RWPE2 (cell line): ENCODE data around the gene PNRC1.
"Not testable (repeated sequence)": the region's sequence is repeated elsewhere in the genome, so short reads cannot be mapped to it uniquely, and the experiment has no call there.

Experiments
- ATAC-seq: fragments of 200-7000 bp; cut with Tn5 transposase; 3 replicates; pipeline ENCODE4 v1.9.1; 2021; ENCODE audit warnings: low read depth
- DNase-seq: peaks from one replicate; pipeline ENCODE4 v3.0.0-alpha.2; 2020; ENCODE audit warnings: low spot score
- H3K27ac ChIP-seq: fragments of 450-650 bp; 2 replicates; pipeline ENCODE4 v1.5.1; 2017; ENCODE audit warnings: mild to moderate bottlenecking; ENCODE audit not compliant: poor library complexity, severe bottlenecking
- H3K27me3 ChIP-seq: fragments of 250-450 bp; sonication (Bioruptor Pico); 2 replicates; pipeline ENCODE4 v1.5.1; 2021; ENCODE audit warnings: mild to moderate bottlenecking, moderate library complexity; ENCODE audit not compliant: insufficient read depth, poor library complexity, severe bottlenecking
- H3K36me3 ChIP-seq: fragments of 250-450 bp; sonication (Bioruptor Pico); 2 replicates; pipeline ENCODE4 v1.5.1; 2020; ENCODE audit warnings: low read depth, mild to moderate bottlenecking, moderate library complexity
- H3K4me1 ChIP-seq: fragments of 250-450 bp; sonication (Bioruptor Pico); 2 replicates; pipeline ENCODE4 v1.5.1; 2021; ENCODE audit warnings: mild to moderate bottlenecking, moderate library complexity; ENCODE audit not compliant: insufficient read depth, poor library complexity, severe bottlenecking
- H3K4me3 ChIP-seq: fragments of 250-450 bp; sonication (Bioruptor Pico); 2 replicates; pipeline ENCODE4 v1.5.1; 2021; ENCODE audit warnings: mild to moderate bottlenecking, moderate library complexity; ENCODE audit not compliant: severe bottlenecking
- H3K9me3 ChIP-seq: fragments of 250-450 bp; sonication (Bioruptor Pico); 2 replicates; pipeline ENCODE4 v1.5.1; 2021; ENCODE audit warnings: mild to moderate bottlenecking, moderate library complexity; ENCODE audit not compliant: severe bottlenecking
- TF ChIP-seq, protein P1 (sequence below): fragments of 450-650 bp; IDR thresholded peaks from one replicate; pipeline ENCODE4 v1.5.1; 2017; ENCODE audit warnings: mild to moderate bottlenecking, moderate library complexity; ENCODE audit not compliant: poor library complexity, severe bottlenecking

The PNRC1 gene

DNA sequence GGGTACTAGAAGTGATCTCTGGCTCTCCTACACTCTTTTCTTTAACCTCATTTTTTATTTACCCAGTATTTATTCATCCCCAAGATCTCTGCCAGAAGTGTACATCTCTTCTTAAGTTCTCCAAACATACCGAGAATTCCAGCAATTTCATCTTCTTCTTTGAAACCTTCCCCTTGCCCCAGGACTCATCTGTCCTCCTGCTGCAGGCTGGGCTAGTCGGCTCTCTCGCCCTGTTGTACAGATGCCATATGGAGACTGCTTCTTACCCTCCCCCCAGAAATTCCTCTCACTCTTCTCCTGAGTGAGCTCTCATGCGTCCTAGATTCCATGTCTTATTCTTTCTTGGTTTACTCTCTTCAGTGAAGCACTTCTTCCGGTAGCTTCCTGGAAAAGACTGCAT lies 21.9 kb upstream of the PNRC1 start:
- H3K4me1 ChIP-seq: no peaks in the 10 kb centered on the region
- H3K36me3 ChIP-seq: no peaks in the 10 kb centered on the region
- no peaks in the 10 kb centered on the region for H3K9me3 ChIP-seq
- TF ChIP-seq, protein P1, sequence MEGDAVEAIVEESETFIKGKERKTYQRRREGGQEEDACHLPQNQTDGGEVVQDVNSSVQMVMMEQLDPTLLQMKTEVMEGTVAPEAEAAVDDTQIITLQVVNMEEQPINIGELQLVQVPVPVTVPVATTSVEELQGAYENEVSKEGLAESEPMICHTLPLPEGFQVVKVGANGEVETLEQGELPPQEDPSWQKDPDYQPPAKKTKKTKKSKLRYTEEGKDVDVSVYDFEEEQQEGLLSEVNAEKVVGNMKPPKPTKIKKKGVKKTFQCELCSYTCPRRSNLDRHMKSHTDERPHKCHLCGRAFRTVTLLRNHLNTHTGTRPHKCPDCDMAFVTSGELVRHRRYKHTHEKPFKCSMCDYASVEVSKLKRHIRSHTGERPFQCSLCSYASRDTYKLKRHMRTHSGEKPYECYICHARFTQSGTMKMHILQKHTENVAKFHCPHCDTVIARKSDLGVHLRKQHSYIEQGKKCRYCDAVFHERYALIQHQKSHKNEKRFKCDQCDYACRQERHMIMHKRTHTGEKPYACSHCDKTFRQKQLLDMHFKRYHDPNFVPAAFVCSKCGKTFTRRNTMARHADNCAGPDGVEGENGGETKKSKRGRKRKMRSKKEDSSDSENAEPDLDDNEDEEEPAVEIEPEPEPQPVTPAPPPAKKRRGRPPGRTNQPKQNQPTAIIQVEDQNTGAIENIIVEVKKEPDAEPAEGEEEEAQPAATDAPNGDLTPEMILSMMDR: no peak
- ATAC-seq (no peak), DNase-seq (no peak)
- no peak overlapping the region for H3K4me3 ChIP-seq
- H3K27ac ChIP-seq: no peak overlapping the region
- H3K27me3 ChIP-seq: no peaks in the 10 kb centered on the region

DNA sequence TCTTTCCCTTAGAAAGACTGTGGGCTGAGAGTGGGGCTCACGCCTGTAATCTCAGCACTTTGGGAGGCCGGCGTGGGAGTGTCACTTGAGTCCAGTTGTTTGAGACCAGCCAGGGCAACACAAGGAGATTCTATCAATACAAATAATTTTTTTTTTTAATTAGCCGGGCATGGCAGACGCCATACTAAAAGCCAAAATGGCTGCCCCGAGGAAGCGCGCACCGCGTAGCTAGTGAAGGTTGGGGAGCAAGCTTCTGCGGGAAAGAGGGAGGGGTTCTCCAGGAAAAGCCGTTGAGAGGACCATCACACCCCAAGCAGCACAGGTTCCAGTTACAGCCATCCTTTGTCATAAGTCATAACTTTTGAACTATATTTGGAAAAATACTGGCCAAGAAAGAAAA lies 21.3 kb upstream of the PNRC1 start:
- Histone ChIP-seq H3K27me3 (no peaks in the 10 kb centered on the region), H3K4me3 (no peak overlapping the region), H3K36me3 (no peaks in the 10 kb centered on the region), H3K27ac (no peak overlapping the region), H3K4me1 (no peaks in the 10 kb centered on the region), H3K9me3 (no peaks in the 10 kb centered on the region)
- TF ChIP-seq, protein P1: no peak
- DNase-seq: no peak
- no peak for ATAC-seq

DNA sequence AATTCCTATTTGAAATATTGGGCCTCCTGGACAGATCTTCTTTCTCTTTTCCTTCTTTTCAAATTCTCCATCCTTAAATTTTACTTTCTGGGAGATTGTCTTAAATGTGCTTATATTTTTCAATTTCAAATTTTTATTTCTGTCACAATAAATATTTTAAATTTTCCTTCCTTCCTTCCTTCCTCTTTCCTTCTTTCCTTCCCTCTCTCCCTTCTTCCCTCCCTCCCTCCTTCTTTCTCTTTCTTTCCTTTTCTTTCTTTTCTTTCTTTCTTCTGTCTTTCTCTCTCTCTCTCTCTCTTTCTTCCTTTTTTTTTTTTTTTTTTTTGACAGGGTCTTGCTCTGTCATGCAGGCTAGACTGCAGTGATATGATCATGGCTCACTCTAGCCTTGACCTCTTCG lies 16.7 kb upstream of the PNRC1 start:
- H3K27me3 ChIP-seq: no peaks in the 10 kb centered on the region
- DNase-seq: no peak

DNA sequence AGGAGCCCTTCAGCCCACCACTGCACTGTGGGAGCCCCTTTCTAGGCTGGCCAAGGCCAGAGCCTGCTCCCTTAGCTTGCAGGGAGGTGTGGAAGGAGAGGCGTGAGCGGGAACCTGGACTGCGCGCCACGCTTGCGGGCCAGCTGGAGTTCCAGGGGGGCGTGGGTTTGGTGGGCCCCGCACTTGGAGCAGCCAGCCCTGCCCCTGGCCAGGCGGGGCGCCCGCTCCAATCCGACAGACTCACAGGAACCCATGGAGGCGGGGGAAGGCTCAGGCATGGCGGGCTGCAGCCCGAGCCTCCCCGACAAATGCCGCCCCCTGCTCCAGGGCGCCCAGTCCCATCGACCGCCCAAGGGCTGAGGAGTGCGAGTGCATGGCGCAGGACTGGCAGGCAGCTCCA lies 15.6 kb upstream of the PNRC1 start:
- not testable (repeated sequence) for H3K4me1 ChIP-seq, H3K36me3 ChIP-seq, H3K27me3 ChIP-seq, DNase-seq, H3K9me3 ChIP-seq, ATAC-seq, H3K27ac ChIP-seq, H3K4me3 ChIP-seq

More for the DNA sequence above, 16.7 kb upstream of the PNRC1 start:
- TF ChIP-seq, protein P1: no peak
- no peak for ATAC-seq
- Histone ChIP-seq H3K4me3 (no peak overlapping the region), H3K27ac (no peak overlapping the region), H3K36me3 (no peaks in the 10 kb centered on the region), H3K9me3 (no peaks in the 10 kb centered on the region), H3K4me1 (peaks cover 3% of the 10 kb centered on the region)

DNA sequence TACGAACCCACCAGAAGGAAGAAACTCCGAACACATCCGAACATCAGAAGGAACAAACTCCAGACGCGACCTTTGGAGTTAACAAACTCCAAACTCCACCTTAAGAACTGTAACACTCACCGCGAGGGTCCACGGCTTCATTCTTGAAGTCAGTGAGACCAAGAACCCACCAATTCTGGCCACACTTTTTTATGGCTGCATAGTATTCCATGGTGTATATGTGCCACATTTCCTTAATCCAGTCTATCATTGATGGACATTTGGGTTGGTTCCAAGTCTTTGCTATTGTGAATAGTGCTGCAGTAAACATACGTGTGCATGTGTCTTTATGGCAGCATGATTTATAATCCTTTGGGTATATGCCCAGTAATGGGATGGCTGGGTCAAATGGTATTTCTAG lies 14.4 kb upstream of the PNRC1 start:
- H3K9me3 ChIP-seq, H3K27ac ChIP-seq, H3K4me1 ChIP-seq, H3K36me3 ChIP-seq, H3K27me3 ChIP-seq, ATAC-seq, DNase-seq, H3K4me3 ChIP-seq: not testable (repeated sequence)

DNA sequence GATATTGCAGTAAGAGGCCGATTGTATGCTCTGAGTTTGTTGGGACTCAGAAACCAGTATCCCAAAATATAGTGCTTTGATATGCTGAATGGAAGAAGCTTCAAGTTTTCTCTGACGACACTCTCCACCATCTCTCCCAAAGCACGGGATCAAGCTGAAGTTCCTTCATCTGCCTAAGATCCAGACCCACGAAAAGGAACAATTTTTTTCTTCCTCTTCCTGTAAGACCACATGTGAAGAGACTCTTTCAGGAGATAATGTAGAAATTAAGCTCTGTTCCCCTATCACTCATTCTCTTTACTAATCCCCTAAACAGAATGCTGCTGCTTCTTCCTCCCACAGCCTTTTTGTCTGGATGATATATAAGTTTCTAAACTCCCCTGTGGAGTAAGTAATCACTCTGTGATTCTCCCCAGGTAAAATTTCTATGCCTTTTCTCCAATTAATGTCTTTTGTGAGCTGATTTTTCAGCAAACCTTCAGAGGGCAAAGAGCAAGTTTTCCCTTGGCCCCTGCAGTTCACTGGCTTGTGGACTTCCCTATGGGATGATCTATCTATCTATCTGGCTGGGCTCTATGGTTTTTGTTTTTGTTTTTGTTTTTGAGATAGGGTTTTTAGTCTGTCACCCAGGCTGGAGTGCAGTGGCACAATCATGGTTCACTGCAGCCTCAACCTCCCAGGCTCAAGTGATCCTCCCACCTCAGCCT lies 13.5 kb upstream of the PNRC1 start:
- Histone ChIP-seq H3K27ac (no peak overlapping the region), H3K9me3 (no peaks in the 10 kb centered on the region), H3K4me1 (peaks cover 3% of the 10 kb centered on the region), H3K27me3 (no peaks in the 10 kb centered on the region), H3K36me3 (no peaks in the 10 kb centered on the region), H3K4me3 (no peak overlapping the region)
- no peak for DNase-seq
- TF ChIP-seq, protein P1: no peak
- ATAC-seq: no peak
